ENCODE results near the gene DSCAM. TPM values are rescaled to one million over a fixed set of nuclear protein-coding genes. Genes with fewer than 3 reads are reported as not detected.

DSCAM gene
- total RNA-seq, 1 experiment from 2014 or later, result not detected

GRCh38 chr21:40842197-40842552, 4.8 kb downstream of the DSCAM start:
- no peak for DNase-seq

GRCh38 chr21:40841524-40842196, 5.3 kb downstream of the DSCAM start:
- no peaks in the 10 kb centered on the region for H3K9me3 ChIP-seq
- DNase-seq, result peak; percentile 25
- H3K36me3 ChIP-seq, result no peaks in the 10 kb centered on the region
- H3K4me3 ChIP-seq, result no peak overlapping the region
- H3K27me3 ChIP-seq, result peaks cover 29% of the 10 kb centered on the region

More at GRCh38 chr21:40842197-40842552, 4.8 kb downstream of the DSCAM start:
- H3K4me3 ChIP-seq, result no peak overlapping the region
- H3K27me3 ChIP-seq, result peaks cover 33% of the 10 kb centered on the region
- no peaks in the 10 kb centered on the region for H3K36me3 ChIP-seq
- H3K9me3 ChIP-seq, result no peaks in the 10 kb centered on the region

- H3K27me3 ChIP-seq, result peaks cover 24% of the 10 kb centered on the region
- H3K36me3 ChIP-seq, result no peaks in the 10 kb centered on the region
- no peaks in the 10 kb centered on the region for H3K9me3 ChIP-seq
- no peak overlapping the region for H3K4me3 ChIP-seq
- DNase-seq, result no peak
Measured at GRCh38 chr21:40840401-40841125, 6.4 kb downstream of the DSCAM start.

- Histone ChIP-seq H3K4me3 (no peak overlapping the region), H3K36me3 (no peaks in the 10 kb centered on the region), H3K27me3 (peaks cover 24% of the 10 kb centered on the region), H3K9me3 (no peaks in the 10 kb centered on the region)
- DNase-seq, result no peak
Measured at GRCh38 chr21:40839521-40839920, 7.4 kb downstream of the DSCAM start.

GRCh38 chr21:40837456-40837855, 9.5 kb downstream of the DSCAM start:
- DNase-seq, result no peak
- Histone ChIP-seq H3K4me3 (no peak overlapping the region), H3K9me3 (no peaks in the 10 kb centered on the region), H3K36me3 (no peaks in the 10 kb centered on the region), H3K27me3 (peaks cover 24% of the 10 kb centered on the region)

GRCh38 chr21:40835184-40835694, 11.7 kb downstream of the DSCAM start:
- Histone ChIP-seq H3K9me3 (no peaks in the 10 kb centered on the region), H3K36me3 (no peaks in the 10 kb centered on the region), H3K27me3 (peaks cover 14% of the 10 kb centered on the region; the same call in 1 of the 2 replicates), H3K4me3 (no peak overlapping the region)
- no peak for DNase-seq

GRCh38 chr21:40833184-40833583, 13.8 kb downstream of the DSCAM start:
- DNase-seq, result no peak
- Histone ChIP-seq H3K36me3 (no peaks in the 10 kb centered on the region), H3K4me3 (no peak overlapping the region), H3K9me3 (no peaks in the 10 kb centered on the region), H3K27me3 (peaks cover under 1% of the 10 kb centered on the region)

GRCh38 chr21:40832316-40832715, 14.6 kb downstream of the DSCAM start:
- Histone ChIP-seq H3K9me3 (no peaks in the 10 kb centered on the region), H3K4me3 (no peak overlapping the region), H3K36me3 (no peaks in the 10 kb centered on the region), H3K27me3 (no peaks in the 10 kb centered on the region; the same call in 1 of the 2 replicates)
- no peak for DNase-seq

- DNase-seq, result no peak
- Histone ChIP-seq H3K9me3 (no peaks in the 10 kb centered on the region), H3K27me3 (no peaks in the 10 kb centered on the region; the same call in 1 of the 2 replicates), H3K36me3 (no peaks in the 10 kb centered on the region), H3K4me3 (no peak overlapping the region)
Measured at GRCh38 chr21:40830836-40831235, 16.1 kb downstream of the DSCAM start.

- H3K36me3 ChIP-seq, result no peaks in the 10 kb centered on the region
- no peak for DNase-seq
- H3K27me3 ChIP-seq, result no peaks in the 10 kb centered on the region; the same call in 1 of the 2 replicates
- no peak overlapping the region for H3K4me3 ChIP-seq
- H3K9me3 ChIP-seq, result no peaks in the 10 kb centered on the region
Measured at GRCh38 chr21:40829791-40830190, 17.2 kb downstream of the DSCAM start.

GRCh38 chr21:40829308-40829707, 17.6 kb downstream of the DSCAM start:
- DNase-seq, result no peak
- no peak overlapping the region for H3K4me3 ChIP-seq
- no peaks in the 10 kb centered on the region for H3K36me3 ChIP-seq
- H3K27me3 ChIP-seq, result no peaks in the 10 kb centered on the region; the same call in 1 of the 2 replicates
- no peaks in the 10 kb centered on the region for H3K9me3 ChIP-seq

- DNase-seq, result no peak
- no peaks in the 10 kb centered on the region; the same call in 1 of the 2 replicates for H3K27me3 ChIP-seq
- no peak overlapping the region for H3K4me3 ChIP-seq
- H3K36me3 ChIP-seq, result no peaks in the 10 kb centered on the region
- H3K9me3 ChIP-seq, result no peaks in the 10 kb centered on the region
Measured at GRCh38 chr21:40827509-40827908, 19.4 kb downstream of the DSCAM start.

GRCh38 chr21:40819071-40819900, 27.7 kb downstream of the DSCAM start:
- no peaks in the 10 kb centered on the region for H3K9me3 ChIP-seq
- H3K27me3 ChIP-seq, result no peaks in the 10 kb centered on the region
- H3K36me3 ChIP-seq, result no peaks in the 10 kb centered on the region
- no peak for DNase-seq
- H3K4me3 ChIP-seq, result no peak overlapping the region

- Histone ChIP-seq H3K4me3 (no peak overlapping the region), H3K9me3 (no peaks in the 10 kb centered on the region), H3K36me3 (no peaks in the 10 kb centered on the region), H3K27me3 (no peaks in the 10 kb centered on the region)
- no peak for DNase-seq
Measured at GRCh38 chr21:40813918-40814317, 33.0 kb downstream of the DSCAM start.

GRCh38 chr21:40809673-40810197, 37.2 kb downstream of the DSCAM start:
- no peaks in the 10 kb centered on the region for H3K9me3 ChIP-seq
- no peak overlapping the region for H3K4me3 ChIP-seq
- no peaks in the 10 kb centered on the region for H3K27me3 ChIP-seq
- DNase-seq, result no peak
- H3K36me3 ChIP-seq, result no peaks in the 10 kb centered on the region

- no peaks in the 10 kb centered on the region for H3K36me3 ChIP-seq
- no peaks in the 10 kb centered on the region for H3K27me3 ChIP-seq
- DNase-seq, result no peak
- peaks cover 19% of the 10 kb centered on the region for H3K9me3 ChIP-seq
- no peak overlapping the region for H3K4me3 ChIP-seq
Measured at GRCh38 chr21:40803101-40803500, 43.9 kb downstream of the DSCAM start.

- no peaks in the 10 kb centered on the region for H3K27me3 ChIP-seq
- H3K9me3 ChIP-seq, result peaks cover 26% of the 10 kb centered on the region
- H3K4me3 ChIP-seq, result no peak overlapping the region
- no peak for DNase-seq
- H3K36me3 ChIP-seq, result no peaks in the 10 kb centered on the region
Measured at GRCh38 chr21:40800126-40800525, 46.8 kb downstream of the DSCAM start.

Data from MG63 (cell line).